ENCODE results near the gene PEX11A.
A peak's percentile ranks its signal among the peaks of the same experiment; 100 is the strongest.
"Not testable (repeated sequence)": the region's sequence is repeated elsewhere in the genome, so short reads cannot be mapped to it uniquely, and the experiment has no call there.

Gene PEX11A, protein sequence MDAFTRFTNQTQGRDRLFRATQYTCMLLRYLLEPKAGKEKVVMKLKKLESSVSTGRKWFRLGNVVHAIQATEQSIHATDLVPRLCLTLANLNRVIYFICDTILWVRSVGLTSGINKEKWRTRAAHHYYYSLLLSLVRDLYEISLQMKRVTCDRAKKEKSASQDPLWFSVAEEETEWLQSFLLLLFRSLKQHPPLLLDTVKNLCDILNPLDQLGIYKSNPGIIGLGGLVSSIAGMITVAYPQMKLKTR

GRCh38 chr15:89690276-89691218 lies at the start of gene PEX11A, which contains the start of gene WDR93:
Gene PEX11A, minus strand, starts transcription at chr15:89690754. Its CDS starts 122 bp downstream, at chr15:89690632.
Gene WDR93, plus strand, starts transcription at chr15:89690811. Its CDS starts 10,936 bp downstream, at chr15:89701747.
- DNase-seq, result peak; percentile 81

DNA sequence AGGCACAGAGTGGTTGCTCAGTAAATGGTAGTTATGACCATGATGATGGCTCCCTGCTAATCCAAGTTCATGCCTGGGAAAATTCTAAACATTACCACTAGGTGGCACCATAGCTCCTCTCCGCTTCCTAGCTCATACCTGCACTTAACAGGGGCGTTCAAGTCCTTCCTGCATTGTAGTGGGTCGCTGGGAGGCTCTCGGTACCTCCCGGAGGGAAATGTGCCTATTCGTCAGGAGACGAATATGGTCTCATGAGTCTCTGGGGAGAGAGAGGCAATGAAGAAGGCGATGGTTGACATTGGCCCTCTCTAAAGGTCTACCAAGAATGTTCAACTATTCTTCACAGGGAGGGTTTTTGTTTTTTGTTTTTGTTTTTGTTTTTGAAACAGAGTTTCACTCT lies 49.6 kb upstream of the PEX11A start:
- DNase-seq, result peak; percentile 40

- no peak for DNase-seq
Measured at GRCh38 chr15:89735773-89736172, 45.2 kb upstream of the PEX11A start.

GRCh38 chr15:89732451-89733172 lies 42.1 kb upstream of the PEX11A start:
- DNase-seq, result no peak

GRCh38 chr15:89731275-89731674 lies 40.7 kb upstream of the PEX11A start:
- no peak for DNase-seq

DNA sequence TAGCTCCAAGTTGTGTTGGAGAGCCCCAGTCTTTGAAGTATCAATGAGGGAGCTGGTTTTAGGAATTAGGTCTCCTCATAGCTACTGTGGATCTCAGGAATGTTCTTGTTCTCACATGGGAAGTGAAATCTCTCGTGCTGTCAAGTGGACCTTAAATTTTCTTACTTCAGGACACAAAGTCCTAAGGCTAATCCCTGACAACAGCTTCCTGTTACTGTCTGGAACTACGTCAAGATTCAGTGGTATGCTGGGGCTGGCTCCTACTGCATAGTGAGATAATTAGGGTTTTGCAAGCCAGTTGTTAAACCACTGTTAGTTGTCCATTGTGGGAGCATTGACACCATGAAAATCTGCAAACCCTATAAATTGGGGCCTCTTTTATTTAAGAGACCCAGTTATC lies 37.7 kb upstream of the PEX11A start:
- no peak for DNase-seq

DNA sequence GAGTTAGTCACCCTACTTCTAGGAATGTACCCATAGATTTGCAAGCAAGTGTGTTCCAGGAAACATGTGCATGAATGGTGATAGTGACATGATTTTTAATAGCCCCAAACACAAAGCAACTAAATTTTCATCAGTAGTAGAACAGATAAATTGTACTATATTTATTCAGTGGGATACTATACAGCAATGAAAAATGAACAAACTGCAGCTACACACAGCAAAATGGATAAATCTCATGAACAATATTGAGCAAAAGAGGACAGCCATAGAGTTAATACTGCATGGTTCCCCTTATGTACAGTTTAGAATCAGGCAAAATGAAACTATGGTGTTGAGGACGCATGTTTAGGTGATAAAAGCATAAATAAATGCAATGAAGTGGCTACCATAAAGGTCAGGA lies 34.5 kb upstream of the PEX11A start:
- no peak for DNase-seq

GRCh38 chr15:89724621-89725020 lies 34.1 kb upstream of the PEX11A start:
- DNase-seq, result no peak

GRCh38 chr15:89723031-89723430 lies 32.5 kb upstream of the PEX11A start:
- no peak for DNase-seq

GRCh38 chr15:89714775-89715174 lies 24.2 kb upstream of the PEX11A start:
- no peak for DNase-seq

DNA sequence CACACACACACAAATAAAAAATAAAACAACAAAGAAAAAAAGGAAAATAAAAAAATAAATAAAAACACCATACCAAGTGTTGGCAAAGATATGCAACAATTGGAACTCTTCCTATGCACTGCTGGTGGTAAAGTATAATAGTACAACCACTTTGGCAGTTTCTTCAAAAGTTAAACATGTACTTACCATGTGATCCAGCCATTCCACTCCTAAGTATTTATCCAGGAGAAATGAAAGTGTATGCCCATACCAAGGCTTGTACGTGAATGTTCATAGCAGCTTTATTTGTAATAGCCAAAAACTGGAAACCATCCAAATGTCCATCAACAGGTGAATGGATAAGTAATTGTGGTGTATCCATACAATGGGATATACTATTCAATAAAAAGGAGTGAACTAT lies 17.0 kb upstream of the PEX11A start:
- no peak for DNase-seq

DNA sequence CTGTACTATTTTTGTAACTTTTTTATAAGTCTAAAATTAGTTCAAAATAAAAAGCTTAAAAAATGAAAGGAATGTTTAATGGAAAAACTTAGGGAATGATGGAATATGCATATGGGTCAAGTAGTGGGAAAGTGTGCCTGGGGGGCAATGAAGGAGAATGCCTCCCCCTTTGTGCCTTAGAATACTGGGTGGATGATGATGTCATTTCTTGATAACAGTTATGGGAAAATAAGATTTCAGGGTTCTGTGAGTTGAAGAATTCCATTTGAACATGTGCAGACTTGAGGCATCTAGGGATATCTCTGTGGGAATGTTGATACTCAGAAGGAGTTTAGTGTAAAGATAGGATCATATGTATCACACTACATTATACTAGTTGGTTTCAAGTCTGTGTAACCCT lies 13.9 kb upstream of the PEX11A start:
- no peak for DNase-seq

- no peak for DNase-seq
Measured at GRCh38 chr15:89695198-89695597, 4.6 kb upstream of the PEX11A start.

DNA sequence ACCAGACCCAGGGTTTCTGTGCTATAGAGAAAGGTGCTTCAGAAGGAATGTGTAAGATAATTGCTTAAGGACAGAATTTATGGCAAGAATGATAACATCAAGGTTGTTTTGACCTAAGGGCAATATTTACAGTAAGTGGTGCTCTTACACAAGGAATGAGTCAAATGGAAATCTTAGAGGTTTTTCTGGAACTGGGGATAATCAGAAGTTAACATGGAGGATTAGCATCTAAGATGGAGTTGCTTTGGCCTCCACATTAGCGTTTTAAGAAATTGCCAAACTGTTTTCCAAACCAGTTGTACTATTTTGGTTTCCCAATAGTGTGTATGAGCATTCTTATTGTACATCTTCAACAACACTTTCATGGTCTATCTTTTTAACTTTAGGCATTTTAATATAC lies 3.1 kb upstream of the PEX11A start:
- no peak for DNase-seq

GRCh38 chr15:89693091-89693490 lies 2.5 kb upstream of the PEX11A start:
- DNase-seq, result no peak

DNA sequence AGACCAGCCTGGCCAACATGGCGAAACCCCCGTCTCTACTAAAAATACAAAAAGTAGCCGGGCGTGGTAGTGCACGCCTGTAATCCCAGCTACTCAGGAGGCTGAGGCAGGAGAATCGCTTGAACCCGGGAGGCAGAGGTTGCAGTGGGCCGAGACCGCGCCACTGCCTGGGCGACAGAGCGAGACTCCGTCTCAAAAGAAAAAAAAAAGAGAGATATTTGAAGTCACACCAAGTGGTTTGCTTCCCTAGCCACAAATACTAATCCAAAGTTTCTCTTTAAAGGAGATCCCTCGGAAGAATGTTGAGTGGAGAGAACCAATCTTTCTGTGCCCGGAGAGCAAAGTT lies 651 bp downstream of the PEX11A start:
- DNase-seq, result not testable (repeated sequence)

- DNase-seq, result no peak
Measured at GRCh38 chr15:89686522-89686921, 4.0 kb downstream of the PEX11A start.

- no peak for DNase-seq
Measured at GRCh38 chr15:89685995-89686394, 4.6 kb downstream of the PEX11A start.

- DNase-seq, result no peak
Measured at GRCh38 chr15:89681146-89681545, 9.4 kb downstream of the PEX11A start.

- DNase-seq, result no peak
Measured at GRCh38 chr15:89680282-89680873, 10.2 kb downstream of the PEX11A start.

DNA sequence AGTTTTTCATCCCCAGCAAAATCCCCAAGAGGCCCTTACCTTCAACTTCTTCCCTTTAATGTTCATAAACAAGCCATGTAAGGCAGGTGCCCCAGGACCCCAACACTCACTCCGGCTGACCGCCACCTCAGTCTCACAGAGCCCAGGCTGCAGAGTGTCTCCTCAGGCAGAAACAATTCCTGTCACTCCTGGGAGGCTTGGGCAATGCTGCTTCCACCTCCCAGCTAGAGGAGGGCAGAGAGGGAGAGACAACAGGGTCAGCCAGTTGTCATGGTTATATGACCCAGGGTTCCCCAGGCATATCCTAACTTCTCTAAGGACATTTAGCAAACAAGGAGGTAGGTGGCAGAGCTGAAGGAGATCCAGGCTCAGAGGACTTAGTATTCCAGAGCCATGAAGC lies 11.3 kb downstream of the PEX11A start, which contains the start of gene PLIN1:
Gene PLIN1 (minus strand): TSS at position 156 of the 400 bp plus-strand sequence. CDS start 1,878 bp downstream, outside the sequence.
- no peak for DNase-seq

- no peak for DNase-seq
Measured at GRCh38 chr15:89677381-89677780, 13.2 kb downstream of the PEX11A start.

GRCh38 chr15:89675606-89676005 lies 14.9 kb downstream of the PEX11A start:
- DNase-seq, result no peak
